Measurements from ENCODE around the gene TSPAN18.

- TF ChIP-seq CTCF (IDR thresholded peaks at IDR 0.05; ENCODE audit: low read depth, low read length) (no peak), EZH2phosphoT487 (IDR thresholded peaks at IDR 0.05; ENCODE audit: low read depth) (no peak)
Observed at GRCh38 chr11:44774108-44774507, 47.3 kb downstream of the TSPAN18 start.

All from OCI-LY3 (cell line).